CD4-positive, alpha-beta T cell (primary cell): Measurements from ENCODE around the gene ALPL. TPM values are rescaled to one million over a fixed set of nuclear protein-coding genes. Genes with fewer than 3 reads are reported as not detected.

Source experiments
- ATAC-seq: fragments of 200-7000 bp; cut with Tn5 transposase; one replicate; pipeline ENCODE4 v1.10.0; 2022; ENCODE audit warnings: mild to moderate bottlenecking; ENCODE audit not compliant: poor library complexity
- CTCF ChIA-PET: fragments of 350-600 bp; sonication (Branson Sonifier 250); formaldehyde crosslinking; loops from one replicate; lab custom pipeline; 2021; ENCODE audit warnings: antibody characterized with exemption, inconsistent platforms; lab: Charles Lee
- POLR2A ChIA-PET: fragments of 350-600 bp; sonication (Branson Sonifier 250); formaldehyde crosslinking; loops from one replicate; lab custom pipeline; 2021; ENCODE audit warnings: antibody characterized with exemption, inconsistent platforms; lab: Charles Lee
- DNase-seq, 14 experiments: peaks; one replicate each; pipeline ENCODE4 v3.0.0-alpha.2; 2013 to 2020; ENCODE audit warnings: mixed read lengths in 2 of 14
- H3K27ac ChIP-seq, 2 donors: one replicate each; pipeline versions ENCODE4 v1.5.1 to v1.7.0; 2013; ENCODE audit warnings: low read length in 2 of 2, low read depth in 1 of 2, mild to moderate bottlenecking in 1 of 2
- H3K27me3 ChIP-seq, 2 experiments: 1 replicate in 1 of 2; 2 replicates in 1 of 2; pipeline versions ENCODE4 v1.6.1 to v1.7.0; 2013; ENCODE audit warnings: low read length in 2 of 2, control low read depth in 1 of 2, mild to moderate bottlenecking in 1 of 2, moderate library complexity in 1 of 2; ENCODE audit not compliant: insufficient read depth in 2 of 2, control insufficient read depth in 1 of 2
- H3K36me3 ChIP-seq: one replicate; pipeline ENCODE4 v1.6.1; 2013; ENCODE audit warnings: low read length, control low read depth; ENCODE audit not compliant: insufficient read depth
- H3K4me1 ChIP-seq: one replicate; pipeline ENCODE4 v1.6.1; 2013; ENCODE audit warnings: low read length, control low read depth; ENCODE audit not compliant: insufficient read depth
- H3K4me3 ChIP-seq: one replicate; pipeline ENCODE4 v1.5.1; 2013; ENCODE audit warnings: mild to moderate bottlenecking, low read length, moderate library complexity
- H3K9me3 ChIP-seq, 2 experiments: 1 replicate in 1 of 2; 2 replicates in 1 of 2; pipeline versions ENCODE4 v1.6.1 to v1.7.0; 2013; ENCODE audit warnings: low read length in 2 of 2, mild to moderate bottlenecking in 2 of 2, control low read depth in 1 of 2, moderate library complexity in 1 of 2; ENCODE audit not compliant: control insufficient read depth in 1 of 2, insufficient read depth in 1 of 2
- H3K27ac Mint-ChIP-seq: one replicate; pipeline ENCODE4 v1.8.0; 2020; ENCODE audit warnings: mixed read lengths
- H3K27me3 Mint-ChIP-seq: one replicate; pipeline ENCODE4 v1.8.0; 2021; ENCODE audit warnings: mixed read lengths
- H3K36me3 Mint-ChIP-seq: one replicate; pipeline ENCODE4 v1.8.0; 2021; ENCODE audit warnings: low read depth, mixed read lengths
- H3K4me1 Mint-ChIP-seq: one replicate; pipeline ENCODE4 v1.8.0; 2021; ENCODE audit warnings: low read depth, mixed read lengths
- H3K4me3 Mint-ChIP-seq: one replicate; pipeline ENCODE4 v1.8.0; 2020; ENCODE audit warnings: mild to moderate bottlenecking, mixed read lengths
- H3K9me3 Mint-ChIP-seq: one replicate; pipeline ENCODE4 v1.8.0; 2020; ENCODE audit warnings: mixed read lengths
- CTCF ChIP-seq: fragments of 200-600 bp; IDR thresholded peaks from one replicate; pipeline ENCODE4 v1.8.0; 2022; ENCODE audit warnings: antibody characterized with exemption, mild to moderate bottlenecking
- intact Hi-C, 2 experiments: fragments of 100-400 bp; cut with DNase I in 1 of 2; cut with micrococcal nuclease in 1 of 2; formaldehyde crosslinking; loops; one replicate each; pipeline versions ENCODE4 v1.15.1 to v1.9.0; 2023 to 2025; cut with DNase I, micrococcal nuclease
- total RNA-seq, 174 experiments: library from RNA in 2 of 174; stranded (reverse) in 2 of 174; gene quantifications; one replicate each; pipeline ENCODE4 v1.2.3 and lab custom pipeline; 2021 to 2026

ALPL gene
- total RNA-seq, 2 experiments from 2014 or later, result not detected

GRCh38 chr1:21592086-21592865, 83.1 kb downstream of the ALPL start:
- no peak for ATAC-seq
- no peak overlapping the region for H3K27ac Mint-ChIP-seq

GRCh38 chr1:21593231-21593630, 84.0 kb downstream of the ALPL start:
- TF ChIP-seq CTCF, result no peak
- no peaks in the 10 kb centered on the region for H3K9me3 Mint-ChIP-seq
- H3K27ac ChIP-seq, result no peak overlapping the region
- POLR2A ChIA-PET, result no interaction called here
- no peak overlapping the region for H3K27ac Mint-ChIP-seq
- H3K27me3 ChIP-seq, result peaks cover 0 to 2% of the 10 kb centered on the region in 2 experiments
- no peaks in the 10 kb centered on the region for H3K4me1 Mint-ChIP-seq
- H3K4me1 ChIP-seq, result no peaks in the 10 kb centered on the region
- intact Hi-C loops, result no loop called here
- no peaks in the 10 kb centered on the region for H3K36me3 Mint-ChIP-seq
- no peak overlapping the region for H3K4me3 ChIP-seq
- peaks cover 30% of the 10 kb centered on the region for H3K27me3 Mint-ChIP-seq
- ATAC-seq (no peak), DNase-seq (no peak)
- H3K9me3 ChIP-seq, result peaks cover 0 to 7% of the 10 kb centered on the region in 2 experiments
- H3K36me3 ChIP-seq, result no peaks in the 10 kb centered on the region
- H3K4me3 Mint-ChIP-seq, result no peak overlapping the region
- CTCF ChIA-PET, result no interaction called here

More at GRCh38 chr1:21592086-21592865, 83.1 kb downstream of the ALPL start:
- POLR2A ChIA-PET, result no interaction called here
- no peaks in the 10 kb centered on the region for H3K4me1 ChIP-seq
- DNase-seq, result no peak
- H3K4me1 Mint-ChIP-seq, result no peaks in the 10 kb centered on the region
- no peak overlapping the region for H3K27ac ChIP-seq
- peaks cover 0 to 7% of the 10 kb centered on the region in 2 experiments for H3K9me3 ChIP-seq
- peaks cover 0 to 5% of the 10 kb centered on the region in 2 experiments for H3K27me3 ChIP-seq
- H3K36me3 Mint-ChIP-seq, result no peaks in the 10 kb centered on the region
- CTCF ChIA-PET, result no interaction called here
- TF ChIP-seq CTCF, result no peak
- H3K9me3 Mint-ChIP-seq, result no peaks in the 10 kb centered on the region
- no peak overlapping the region for H3K4me3 ChIP-seq
- no peaks in the 10 kb centered on the region for H3K36me3 ChIP-seq
- no peak overlapping the region for H3K4me3 Mint-ChIP-seq
- intact Hi-C loops, result no loop called here
- H3K27me3 Mint-ChIP-seq, result peaks cover 35% of the 10 kb centered on the region

- Mint-ChIP-seq H3K27me3 (peaks cover 28% of the 10 kb centered on the region), H3K9me3 (no peaks in the 10 kb centered on the region), H3K27ac (no peak overlapping the region), H3K4me3 (no peak overlapping the region), H3K36me3 (no peaks in the 10 kb centered on the region), H3K4me1 (no peaks in the 10 kb centered on the region)
- ChIA-PET POLR2A (no interaction called here), CTCF (no interaction called here)
- no peak for TF ChIP-seq CTCF
- H3K27ac ChIP-seq, result no peak overlapping the region
- H3K9me3 ChIP-seq, result peaks cover 0 to 7% of the 10 kb centered on the region in 2 experiments
- intact Hi-C loops, result no loop called here
- peaks cover 0 to 2% of the 10 kb centered on the region in 2 experiments for H3K27me3 ChIP-seq
- H3K4me3 ChIP-seq, result no peak overlapping the region
- ATAC-seq (no peak), DNase-seq (no peak)
- no peaks in the 10 kb centered on the region for H3K4me1 ChIP-seq
- H3K36me3 ChIP-seq, result no peaks in the 10 kb centered on the region
Measured at GRCh38 chr1:21594501-21594900, 85.3 kb downstream of the ALPL start.
